DOHH2 (cell line): ENCODE data around the gene SFT2D2.

Source experiments
- H3F3A ChIP-seq: fragments of 200-600 bp; sonication (generic), shearing (Covaris generic); 2 replicates; pipeline ENCODE4 v1.6.0; 2016; ENCODE audit warnings: antibody characterized with exemption, mild to moderate bottlenecking; ENCODE audit not compliant: control insufficient read depth, insufficient read depth
- H3K27ac ChIP-seq: fragments of 200-600 bp; sonication (generic); 2 replicates; pipeline ENCODE4 v1.5.1; 2014; ENCODE audit warnings: low read depth, mild to moderate bottlenecking, low read length, moderate library complexity
- H3K27me3 ChIP-seq: fragments of 200-600 bp; sonication (generic); 2 replicates; pipeline ENCODE4 v1.6.1; 2014; ENCODE audit warnings: mild to moderate bottlenecking, low read length, mixed read lengths; ENCODE audit not compliant: control insufficient read depth
- H3K36me3 ChIP-seq: fragments of 200-600 bp; sonication (generic); 2 replicates; pipeline ENCODE4 v1.6.1; 2014; ENCODE audit warnings: mild to moderate bottlenecking, low read length, moderate library complexity, mixed read lengths; ENCODE audit not compliant: control insufficient read depth
- H3K4me1 ChIP-seq: fragments of 200-600 bp; sonication (generic); 2 replicates; pipeline ENCODE4 v1.6.1; 2014; ENCODE audit warnings: mild to moderate bottlenecking, low read length, mixed read lengths; ENCODE audit not compliant: control insufficient read depth
- H3K4me2 ChIP-seq: fragments of 200-600 bp; sonication (generic); 2 replicates; pipeline ENCODE4 v1.6.0; 2014; ENCODE audit warnings: mild to moderate bottlenecking, low read length, moderate library complexity
- H3K4me3 ChIP-seq: fragments of 200-600 bp; sonication (generic); 2 replicates; pipeline ENCODE4 v1.5.1; 2014; ENCODE audit warnings: mild to moderate bottlenecking, low read length, mixed read lengths
- H3K79me2 ChIP-seq: fragments of 200-600 bp; sonication (generic); 2 replicates; pipeline ENCODE4 v1.6.1; 2014; ENCODE audit warnings: mild to moderate bottlenecking, low read length, mixed read lengths; ENCODE audit not compliant: control insufficient read depth
- H3K9me2 ChIP-seq: fragments of 200-600 bp; sonication (generic); replicated peaks from 2 replicates; pipeline ENCODE4 v1.6.1; 2014; ENCODE audit warnings: mild to moderate bottlenecking, low read length, mixed read lengths; ENCODE audit not compliant: control insufficient read depth
- H3K9me3 ChIP-seq: fragments of 200-600 bp; sonication (generic); 2 replicates; pipeline ENCODE4 v1.6.1; 2014; ENCODE audit warnings: antibody characterized with exemption, low read length, mixed read lengths; ENCODE audit not compliant: control insufficient read depth, insufficient read depth
- H4K20me1 ChIP-seq: fragments of 200-600 bp; sonication (generic); 2 replicates; pipeline ENCODE4 v1.6.0; 2014; ENCODE audit warnings: low read depth, mild to moderate bottlenecking, antibody characterized with exemption, low read length, moderate library complexity; ENCODE audit not compliant: control insufficient read depth, insufficient read depth
- EZH2phosphoT487 ChIP-seq: fragments of 200-600 bp; sonication (generic); IDR thresholded peaks from 2 replicates; pipeline ENCODE4 v1.6.1; 2017; ENCODE audit warnings: borderline replicate concordance, mild to moderate bottlenecking, antibody characterized with exemption, low read length, moderate library complexity, mixed read lengths
- TF ChIP-seq, protein P1 (sequence below): fragments of 200-600 bp; sonication (generic); IDR thresholded peaks from one replicate; pipeline ENCODE4 v1.5.1; 2014; ENCODE audit warnings: antibody characterized with exemption, mild to moderate bottlenecking, low read depth, low read length; ENCODE audit not compliant: poor library complexity, severe bottlenecking

SFT2D2 gene

DNA sequence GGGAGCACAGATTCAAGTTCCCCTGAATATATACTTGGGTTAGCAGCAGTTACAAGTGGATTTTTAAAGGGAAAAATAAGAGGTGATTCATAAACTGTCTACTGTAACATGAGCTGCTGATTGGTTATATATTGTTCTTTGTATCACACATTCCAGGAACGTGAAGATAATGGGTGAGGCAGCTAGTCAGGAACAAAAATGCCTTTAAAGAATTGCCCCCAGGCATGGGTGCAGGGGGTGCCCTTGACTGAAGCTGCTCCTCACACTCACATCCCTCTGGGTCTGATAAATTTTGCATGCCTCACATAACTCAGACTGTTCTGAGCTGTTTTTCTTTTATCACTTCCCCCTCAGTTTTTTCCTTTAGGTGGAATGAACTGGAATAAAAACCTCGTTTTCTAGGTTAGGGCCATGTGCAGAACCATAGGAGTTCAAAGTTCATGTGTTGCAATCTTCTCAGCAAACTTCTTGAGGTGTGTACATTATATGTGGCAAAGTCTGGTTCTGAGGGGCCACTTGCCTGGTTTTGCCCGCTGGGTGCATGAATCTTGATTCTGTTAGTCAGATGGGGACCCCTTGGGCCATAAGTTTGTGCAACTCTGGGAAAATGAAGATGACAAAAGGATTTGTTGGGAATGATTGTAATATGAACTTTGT, 76.0 kb downstream of the SFT2D2 start:
- H3K27ac ChIP-seq: no peak overlapping the region
- H3K36me3 ChIP-seq: no peaks in the 10 kb centered on the region
- no peaks in the 10 kb centered on the region for H3K79me2 ChIP-seq
- H4K20me1 ChIP-seq: no peaks in the 10 kb centered on the region
- H3K27me3 ChIP-seq: no peaks in the 10 kb centered on the region
- H3F3A ChIP-seq: no peaks in the 10 kb centered on the region
- TF ChIP-seq EZH2phosphoT487: no peak
- TF ChIP-seq, protein P1, sequence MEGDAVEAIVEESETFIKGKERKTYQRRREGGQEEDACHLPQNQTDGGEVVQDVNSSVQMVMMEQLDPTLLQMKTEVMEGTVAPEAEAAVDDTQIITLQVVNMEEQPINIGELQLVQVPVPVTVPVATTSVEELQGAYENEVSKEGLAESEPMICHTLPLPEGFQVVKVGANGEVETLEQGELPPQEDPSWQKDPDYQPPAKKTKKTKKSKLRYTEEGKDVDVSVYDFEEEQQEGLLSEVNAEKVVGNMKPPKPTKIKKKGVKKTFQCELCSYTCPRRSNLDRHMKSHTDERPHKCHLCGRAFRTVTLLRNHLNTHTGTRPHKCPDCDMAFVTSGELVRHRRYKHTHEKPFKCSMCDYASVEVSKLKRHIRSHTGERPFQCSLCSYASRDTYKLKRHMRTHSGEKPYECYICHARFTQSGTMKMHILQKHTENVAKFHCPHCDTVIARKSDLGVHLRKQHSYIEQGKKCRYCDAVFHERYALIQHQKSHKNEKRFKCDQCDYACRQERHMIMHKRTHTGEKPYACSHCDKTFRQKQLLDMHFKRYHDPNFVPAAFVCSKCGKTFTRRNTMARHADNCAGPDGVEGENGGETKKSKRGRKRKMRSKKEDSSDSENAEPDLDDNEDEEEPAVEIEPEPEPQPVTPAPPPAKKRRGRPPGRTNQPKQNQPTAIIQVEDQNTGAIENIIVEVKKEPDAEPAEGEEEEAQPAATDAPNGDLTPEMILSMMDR: no peak
- H3K4me2 ChIP-seq: no peak overlapping the region
- no peaks in the 10 kb centered on the region for H3K9me2 ChIP-seq
- no peaks in the 10 kb centered on the region for H3K9me3 ChIP-seq
- H3K4me1 ChIP-seq: no peaks in the 10 kb centered on the region
- no peak overlapping the region for H3K4me3 ChIP-seq
